Measurements from ENCODE around the gene BSN. TPM values are rescaled to one million over a fixed set of nuclear protein-coding genes. Genes with fewer than 3 reads are reported as not detected.
A peak's percentile ranks its signal among the peaks of the same experiment; 100 is the strongest.

The BSN gene
- total and polyA plus RNA-seq, 2 experiments from 2014 or later = under 0.01 to 0.03 TPM

- no peaks in the 10 kb centered on the region for H3F3A ChIP-seq (ENCODE audit: insufficient read depth)
- no peak overlapping the region for H3K9ac ChIP-seq
- no peaks in the 10 kb centered on the region for H3K79me2 ChIP-seq (ENCODE audit: insufficient read depth)
- no peaks in the 10 kb centered on the region for H3K36me3 ChIP-seq (ENCODE audit: low read depth)
- H3K9me3 ChIP-seq (ENCODE audit: low read depth) = no peaks in the 10 kb centered on the region
- no peak overlapping the region for H2AFZ ChIP-seq
- H4K20me1 ChIP-seq (ENCODE audit: insufficient read depth) = no peaks in the 10 kb centered on the region
- no peak for DNase-seq
- no peak overlapping the region for H3K27ac ChIP-seq
- no peak overlapping the region for H3K4me3 ChIP-seq
- 62 to 82% methylated on average over 1 of the region's 1 CpG for WGBS, 2 experiments (ENCODE audit: low coverage in 1 of 2, low lambda C conversion rate in 2 of 2, missing lambda C conversion rate in 2 of 2)
- peaks cover 8% of the 10 kb centered on the region; the same call in 1 of the 2 replicates for H3K27me3 ChIP-seq (replicated peaks; ENCODE audit: insufficient read depth)
- no peak overlapping the region for H3K4me2 ChIP-seq (ENCODE audit: unreplicated experiment)
- peaks cover 14% of the 10 kb centered on the region for H3K4me1 ChIP-seq (ENCODE audit: insufficient read depth)
- in situ Hi-C loops (cut with MboI) = no loop called here
- TF ChIP-seq EZH2 (IDR thresholded peaks at IDR 0.05; ENCODE audit: insufficient read depth, poor library complexity, severe bottlenecking) = no peak
- no peak for TF ChIP-seq EZH2phosphoT487 (IDR thresholded peaks at IDR 0.05; ENCODE audit: insufficient read depth, low read depth)
- no peaks in the 10 kb centered on the region for H3K9me2 ChIP-seq (ENCODE audit: insufficient read depth)
Measured at GRCh38 chr3:49623071-49623470, 68.8 kb downstream of the BSN start.

- DNase-seq = no peak
- in situ Hi-C loops (cut with MboI) = no loop called here
- Histone ChIP-seq H3K9me3 (ENCODE audit: low read depth) (no peaks in the 10 kb centered on the region), H3K27ac (no peak overlapping the region), H3K27me3 (replicated peaks; ENCODE audit: insufficient read depth) (peaks cover 8% of the 10 kb centered on the region; the same call in 1 of the 2 replicates), H3K4me2 (ENCODE audit: unreplicated experiment) (no peak overlapping the region), H3K36me3 (ENCODE audit: low read depth) (no peaks in the 10 kb centered on the region), H3K9me2 (ENCODE audit: insufficient read depth) (no peaks in the 10 kb centered on the region), H3K4me3 (no peak overlapping the region), H3K4me1 (ENCODE audit: insufficient read depth) (peaks cover 14% of the 10 kb centered on the region), H4K20me1 (ENCODE audit: insufficient read depth) (no peaks in the 10 kb centered on the region), H3K9ac (no peak overlapping the region), H2AFZ (no peak overlapping the region), H3F3A (ENCODE audit: insufficient read depth) (no peaks in the 10 kb centered on the region), H3K79me2 (ENCODE audit: insufficient read depth) (no peaks in the 10 kb centered on the region)
- 75 to 87% methylated on average over 10 to 13 of the region's 13 CpGs for WGBS, 2 experiments (ENCODE audit: low coverage in 1 of 2, low lambda C conversion rate in 2 of 2, missing lambda C conversion rate in 2 of 2)
- TF ChIP-seq EZH2phosphoT487 (IDR thresholded peaks at IDR 0.05; ENCODE audit: insufficient read depth, low read depth) = no peak
- no peak for TF ChIP-seq EZH2 (IDR thresholded peaks at IDR 0.05; ENCODE audit: insufficient read depth, poor library complexity, severe bottlenecking)
Measured at GRCh38 chr3:49625071-49625470, 70.8 kb downstream of the BSN start.

GRCh38 chr3:49626101-49626581 lies 71.9 kb downstream of the BSN start:
- H3K9me3 ChIP-seq (ENCODE audit: low read depth) = no peaks in the 10 kb centered on the region
- H3K4me3 ChIP-seq = no peak overlapping the region
- 19 to 21% methylated on average over 8 of the region's 8 CpGs for WGBS, 2 experiments (ENCODE audit: low coverage in 1 of 2, low lambda C conversion rate in 2 of 2, missing lambda C conversion rate in 2 of 2)
- in situ Hi-C loops (cut with MboI) = no loop called here
- H3K9ac ChIP-seq = no peak overlapping the region
- H2AFZ ChIP-seq = no peak overlapping the region
- no peaks in the 10 kb centered on the region for H3K9me2 ChIP-seq (ENCODE audit: insufficient read depth)
- H3F3A ChIP-seq (ENCODE audit: insufficient read depth) = no peaks in the 10 kb centered on the region
- no peak overlapping the region for H3K27ac ChIP-seq
- TF ChIP-seq EZH2 (IDR thresholded peaks at IDR 0.05; ENCODE audit: insufficient read depth, poor library complexity, severe bottlenecking) (no peak), EZH2phosphoT487 (IDR thresholded peaks at IDR 0.05; ENCODE audit: insufficient read depth, low read depth) (no peak)
- peak; percentile 55 for DNase-seq
- peaks cover 14% of the 10 kb centered on the region for H3K4me1 ChIP-seq (ENCODE audit: insufficient read depth)
- no peak overlapping the region for H3K4me2 ChIP-seq (ENCODE audit: unreplicated experiment)
- no peaks in the 10 kb centered on the region for H4K20me1 ChIP-seq (ENCODE audit: insufficient read depth)
- H3K79me2 ChIP-seq (ENCODE audit: insufficient read depth) = no peaks in the 10 kb centered on the region
- peaks cover 8% of the 10 kb centered on the region; the same call in 1 of the 2 replicates for H3K27me3 ChIP-seq (replicated peaks; ENCODE audit: insufficient read depth)
- no peaks in the 10 kb centered on the region for H3K36me3 ChIP-seq (ENCODE audit: low read depth)

GRCh38 chr3:49626796-49627195 lies 72.5 kb downstream of the BSN start:
- H3K4me1 ChIP-seq (ENCODE audit: insufficient read depth) = peaks cover 14% of the 10 kb centered on the region
- H3K9me3 ChIP-seq (ENCODE audit: low read depth) = no peaks in the 10 kb centered on the region
- no peaks in the 10 kb centered on the region for H3K79me2 ChIP-seq (ENCODE audit: insufficient read depth)
- DNase-seq = no peak
- no peak overlapping the region for H3K9ac ChIP-seq
- no peaks in the 10 kb centered on the region for H3K9me2 ChIP-seq (ENCODE audit: insufficient read depth)
- H3K4me2 ChIP-seq (ENCODE audit: unreplicated experiment) = no peak overlapping the region
- no peak overlapping the region for H2AFZ ChIP-seq
- in situ Hi-C loops (cut with MboI) = no loop called here
- no peak overlapping the region for H3K4me3 ChIP-seq
- H3F3A ChIP-seq (ENCODE audit: insufficient read depth) = no peaks in the 10 kb centered on the region
- TF ChIP-seq EZH2 (IDR thresholded peaks at IDR 0.05; ENCODE audit: insufficient read depth, poor library complexity, severe bottlenecking) (no peak), EZH2phosphoT487 (IDR thresholded peaks at IDR 0.05; ENCODE audit: insufficient read depth, low read depth) (no peak)
- no peak overlapping the region for H3K27ac ChIP-seq
- H4K20me1 ChIP-seq (ENCODE audit: insufficient read depth) = no peaks in the 10 kb centered on the region
- peaks cover 7% of the 10 kb centered on the region; the same call in 1 of the 2 replicates for H3K27me3 ChIP-seq (replicated peaks; ENCODE audit: insufficient read depth)
- WGBS, 2 experiments (ENCODE audit: low coverage in 1 of 2, low lambda C conversion rate in 2 of 2, missing lambda C conversion rate in 2 of 2) = 44 to 60% methylated on average over 1 of the region's 1 CpG
- no peaks in the 10 kb centered on the region for H3K36me3 ChIP-seq (ENCODE audit: low read depth)
